HG03097 (cell line): ENCODE measurements around the gene PLD6.
"Not testable (repeated sequence)": the region's sequence is repeated elsewhere in the genome, so short reads cannot be mapped to it uniquely, and the experiment has no call there.

ENCODE experiments used
- ATAC-seq: cut with Tn5 transposase; IDR thresholded peaks from one replicate; pipeline ENCODE4 v1.9.1; 2021; ENCODE audit not compliant: unreplicated experiment, low FRiP score

PLD6 gene

DNA sequence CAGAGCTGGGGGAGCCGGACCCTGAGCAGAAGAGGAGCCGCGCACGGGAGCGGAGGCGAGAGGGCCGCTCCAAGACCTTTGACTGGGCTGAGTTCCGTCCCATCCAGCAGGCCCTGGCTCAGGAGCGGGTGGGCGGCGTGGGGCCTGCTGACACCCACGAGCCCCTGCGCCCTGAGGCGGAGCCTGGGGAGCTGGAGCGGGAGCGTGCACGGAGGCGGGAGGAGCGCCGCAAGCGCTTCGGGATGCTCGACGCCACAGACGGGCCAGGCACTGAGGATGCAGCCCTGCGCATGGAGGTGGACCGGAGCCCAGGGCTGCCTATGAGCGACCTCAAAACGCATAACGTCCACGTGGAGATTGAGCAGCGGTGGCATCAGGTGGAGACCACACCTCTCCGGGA, 47.6 kb downstream of the PLD6 start:
- ATAC-seq = not testable (repeated sequence)

DNA sequence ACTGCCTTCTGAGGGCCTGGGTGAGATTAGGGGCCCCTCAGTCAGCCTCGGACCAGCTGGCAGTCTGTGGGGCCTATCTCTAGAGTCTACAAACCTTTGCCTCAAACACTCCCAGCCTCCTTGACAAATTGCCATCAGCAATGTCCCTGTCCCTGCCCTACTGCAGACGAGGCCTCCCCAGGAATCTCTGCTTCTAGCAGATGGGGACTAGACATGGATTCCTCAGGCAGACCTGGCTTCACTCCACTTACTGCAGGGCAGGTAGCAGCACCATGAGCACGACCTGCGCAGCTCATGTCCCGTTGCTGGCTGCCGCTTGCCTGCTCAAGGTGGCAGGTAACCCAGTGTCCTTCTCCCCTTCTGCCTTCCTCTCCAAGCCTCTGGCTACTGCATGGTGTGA, 49.1 kb downstream of the PLD6 start:
- no peak for ATAC-seq

DNA sequence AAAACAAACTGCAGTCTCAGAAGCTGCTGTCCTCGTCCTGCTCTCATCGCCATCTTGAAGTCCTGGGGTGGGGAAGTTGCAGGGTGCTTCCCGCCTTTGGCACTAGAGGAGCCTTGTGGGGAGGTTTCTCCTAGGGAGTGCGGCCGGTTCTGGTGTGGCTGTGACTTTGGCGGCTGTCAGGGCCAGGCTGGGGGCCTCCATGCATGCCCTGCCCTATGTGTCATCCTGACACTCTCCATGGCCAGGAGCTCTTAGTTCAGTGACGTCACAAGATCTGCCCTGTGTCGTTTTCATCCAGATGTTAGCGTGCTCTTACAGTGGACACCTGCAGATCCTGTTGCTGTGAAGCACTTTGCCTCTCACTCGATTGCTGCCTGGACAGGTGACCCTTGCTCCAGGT, 49.6 kb downstream of the PLD6 start:
- ATAC-seq = no peak

DNA sequence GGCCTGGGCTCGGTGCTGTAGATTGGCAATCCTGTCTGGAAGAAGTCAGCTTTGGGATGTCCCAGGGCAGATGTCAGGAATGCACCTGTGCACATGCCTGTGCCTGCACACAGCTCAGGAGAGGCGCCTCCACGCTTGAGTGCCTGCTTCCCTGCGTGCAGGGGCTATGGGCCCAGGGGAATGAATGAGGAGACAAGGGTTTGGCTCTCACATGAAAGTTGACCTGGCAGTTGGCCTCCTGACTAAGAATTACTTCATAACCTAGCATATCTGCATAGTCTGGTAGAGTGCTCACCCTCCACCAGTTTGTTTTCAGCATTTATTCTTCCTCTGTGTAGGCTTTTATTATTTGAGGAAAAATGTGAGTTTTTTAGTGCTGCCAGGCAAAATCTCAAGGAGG, 50.0 kb downstream of the PLD6 start:
- ATAC-seq = no peak

DNA sequence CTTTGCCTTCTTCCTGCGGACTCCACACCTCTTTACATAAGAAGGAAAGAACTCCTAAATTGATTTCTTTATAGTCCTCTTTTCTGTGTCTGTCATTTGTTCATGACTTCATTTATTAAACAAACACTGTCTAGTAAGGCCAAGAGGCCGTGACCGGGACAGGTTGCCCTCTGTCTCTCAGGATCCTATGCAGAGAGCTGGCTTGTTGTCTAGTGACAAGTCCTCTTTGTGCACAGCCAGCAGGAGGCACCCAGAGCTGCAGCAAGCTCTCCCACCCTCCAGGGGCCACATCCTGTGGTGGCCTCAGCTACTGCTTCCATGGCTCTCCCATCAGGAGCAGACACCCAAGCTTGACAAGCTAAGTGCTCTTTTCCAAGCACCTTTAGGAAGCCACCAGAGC, 50.6 kb downstream of the PLD6 start:
- ATAC-seq = no peak

DNA sequence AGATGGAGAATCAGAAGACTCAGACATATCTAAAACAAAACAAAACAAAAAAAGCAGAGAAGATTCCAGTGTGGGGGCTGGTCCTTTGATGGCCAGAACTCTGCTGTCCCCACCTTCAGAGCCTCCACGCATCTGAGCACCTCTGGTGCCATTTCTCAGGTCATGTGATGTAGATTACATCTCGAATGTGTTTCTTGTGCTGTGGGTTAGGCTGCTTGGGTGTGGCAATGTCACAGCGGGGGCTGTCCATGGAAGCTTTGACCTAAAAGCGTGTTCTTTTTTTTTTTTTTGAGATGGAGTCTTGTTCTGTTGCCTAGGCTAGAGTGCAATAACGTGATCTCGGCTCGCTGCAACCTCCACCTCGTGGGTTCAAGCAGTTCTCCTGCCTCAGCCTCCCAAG, 51.2 kb downstream of the PLD6 start:
- ATAC-seq = no peak

DNA sequence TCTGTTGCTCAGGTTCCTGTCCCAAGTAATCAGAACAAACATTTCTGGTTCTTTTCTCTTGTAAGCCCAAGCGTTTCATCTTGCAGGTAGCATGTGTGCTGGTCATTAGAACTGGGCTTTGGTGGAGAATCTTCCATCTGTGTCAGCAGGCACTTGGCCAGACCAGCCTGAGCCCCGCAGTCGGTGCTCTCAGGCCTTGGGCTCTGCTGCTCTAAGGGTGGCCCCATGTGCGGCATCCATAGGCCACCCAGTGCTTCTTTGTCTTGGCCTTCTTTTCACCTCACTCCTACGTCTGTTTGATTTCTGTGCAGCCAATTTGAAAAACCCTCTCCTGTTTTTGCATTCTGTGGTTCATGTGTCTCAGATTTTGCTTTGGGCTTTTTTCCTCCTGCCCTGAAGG, 51.6 kb downstream of the PLD6 start:
- no peak for ATAC-seq

DNA sequence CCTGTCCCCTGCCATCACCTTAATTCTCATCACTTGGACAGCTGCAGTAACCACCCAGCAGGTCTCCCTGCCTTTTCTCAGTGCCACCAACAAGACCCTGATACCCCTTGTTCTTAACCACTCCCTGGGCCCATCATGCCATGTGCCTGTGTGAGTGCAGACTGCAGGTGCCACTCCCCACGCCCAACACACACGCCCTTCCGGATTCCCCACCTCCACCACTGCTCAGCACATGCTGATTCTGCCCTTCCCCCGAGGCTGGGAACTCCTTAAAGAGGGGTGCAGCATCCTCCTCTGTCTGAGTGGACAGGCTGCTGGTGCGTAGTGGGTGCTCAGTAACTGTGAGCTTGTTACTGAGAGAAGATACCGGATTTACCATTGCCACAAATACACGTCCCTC, 52.4 kb downstream of the PLD6 start:
- ATAC-seq = no peak

DNA sequence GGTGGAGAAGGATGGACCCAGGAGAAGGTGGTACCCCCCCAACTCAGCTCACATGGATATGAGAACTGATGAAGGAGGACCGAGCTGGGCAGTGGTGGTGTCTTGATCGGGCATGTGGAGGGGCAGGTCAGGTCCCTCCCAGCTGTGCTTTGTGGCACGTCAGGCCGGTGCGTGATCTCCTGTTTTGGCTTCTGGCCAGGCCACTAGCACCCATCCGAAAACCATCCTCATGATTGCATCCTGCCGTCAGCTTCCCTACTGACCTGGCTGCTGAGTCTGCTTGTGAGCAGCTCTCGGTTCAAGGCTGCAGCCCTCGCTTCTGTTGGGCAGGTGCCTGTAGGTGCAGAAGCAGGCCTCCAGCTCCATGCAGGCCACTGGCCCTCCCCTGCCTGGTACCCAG, 53.1 kb downstream of the PLD6 start:
- no peak for ATAC-seq

DNA sequence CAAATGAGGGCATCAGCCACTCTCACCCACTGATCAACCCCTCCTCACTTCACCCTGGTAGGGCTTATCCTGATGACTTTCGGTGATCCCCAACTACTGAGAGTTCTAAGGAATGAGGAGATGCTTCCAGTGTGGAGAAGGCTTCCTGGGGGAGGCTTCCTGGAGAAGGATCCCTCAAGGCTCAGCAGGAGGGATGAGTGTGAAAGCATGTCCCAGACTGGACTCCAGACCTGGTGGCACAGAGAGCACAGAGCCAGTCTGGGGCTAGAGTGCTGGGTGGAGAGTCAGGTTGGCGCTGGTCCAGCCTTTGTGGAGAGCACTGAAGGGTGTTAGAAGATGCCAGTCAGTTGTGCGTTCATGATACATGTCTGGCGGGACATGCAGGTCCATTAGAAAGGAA, 53.7 kb downstream of the PLD6 start:
- no peak for ATAC-seq

DNA sequence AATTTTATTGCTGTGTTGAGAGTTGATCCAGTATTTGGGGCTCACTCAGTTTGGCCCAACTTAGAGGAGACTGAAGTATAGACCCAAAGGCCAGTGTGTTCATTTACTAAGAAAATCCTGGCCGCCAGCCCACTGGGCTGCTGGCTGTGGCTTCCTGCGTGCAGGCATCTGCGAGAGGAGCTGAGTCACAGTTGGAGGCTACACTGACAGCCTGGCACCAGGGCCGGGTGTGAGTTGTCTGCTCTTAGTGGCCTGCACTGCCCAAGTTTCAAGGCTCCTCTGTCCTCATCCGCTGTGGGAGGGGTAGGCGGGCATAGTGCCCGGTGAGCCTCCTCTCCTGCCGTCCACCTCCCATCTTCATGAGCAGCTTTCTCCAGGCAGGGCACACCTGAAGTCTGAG, 54.2 kb downstream of the PLD6 start:
- no peak for ATAC-seq

DNA sequence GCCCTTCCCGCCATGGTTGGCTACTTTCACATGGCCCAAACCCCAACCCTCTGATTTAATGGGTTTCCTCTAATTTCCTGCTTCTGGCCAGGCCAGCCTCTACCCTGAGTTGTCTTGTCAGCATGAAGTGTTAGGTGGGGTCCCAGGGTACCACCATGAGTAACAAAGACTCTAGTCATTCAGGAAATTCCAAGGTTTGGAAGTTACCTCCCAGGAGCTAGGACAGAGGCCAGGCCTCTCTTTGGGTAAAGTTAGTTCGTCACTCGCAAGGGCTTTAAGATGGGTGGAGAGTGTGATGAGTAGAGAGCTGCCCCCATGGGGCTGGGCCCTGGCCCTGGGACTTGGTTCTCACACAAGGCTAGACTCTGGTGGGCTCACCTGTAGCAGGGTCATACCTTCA, 54.6 kb downstream of the PLD6 start:
- no peak for ATAC-seq

DNA sequence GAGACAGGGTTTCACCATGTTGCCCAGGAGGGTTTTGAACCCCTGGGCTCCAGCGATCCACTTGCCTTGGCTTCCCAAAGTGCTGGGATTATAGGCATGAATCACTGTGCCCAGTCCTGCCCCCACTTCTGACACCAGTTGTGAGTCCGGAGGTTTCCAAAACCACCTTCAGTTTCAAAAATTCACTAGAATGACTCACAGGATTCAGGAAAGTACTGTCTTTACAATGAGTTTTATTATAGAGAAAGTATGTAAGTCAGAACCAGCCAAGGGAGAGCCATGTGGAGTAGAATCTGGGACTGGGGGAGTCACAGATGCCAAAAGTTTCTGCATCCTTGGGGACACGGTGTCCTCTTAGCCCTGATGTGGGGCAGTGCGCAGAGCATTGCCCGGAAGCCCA, 55.1 kb downstream of the PLD6 start:
- ATAC-seq = no peak
